WTC11 (cell line): ENCODE measurements around the gene TBC1D22A.

Experiments used
- CTCF ChIP-seq: fragments of 200-600 bp; IDR thresholded peaks from 2 replicates; pipeline ENCODE4 v1.8.0; 2022; ENCODE audit warnings: antibody characterized with exemption
- HMGA2 ChIP-seq: fragments of 250-450 bp; sonication (Bioruptor Pico); IDR thresholded peaks from 2 replicates; pipeline ENCODE4 v1.4.0; 2021; ENCODE audit warnings: mild to moderate bottlenecking, moderate library complexity
- JUN ChIP-seq: sonication (generic); formaldehyde crosslinking; IDR thresholded peaks from 2 replicates; pipeline ENCODE4 v1.8.0; 2023; ENCODE audit warnings: mild to moderate bottlenecking, missing genetic modification reagents
- ZSCAN18 ChIP-seq: fragments of 250-450 bp; sonication (Bioruptor Pico); IDR thresholded peaks from 2 replicates; pipeline ENCODE4 v2.1.2; 2022; ENCODE audit warnings: mild to moderate bottlenecking, moderate library complexity

GRCh38 chr22:47187176-47187957 is 424.9 kb downstream of the TBC1D22A start:
- TF ChIP-seq CTCF (no peak), JUN (CRISPR knock-in tag) (no peak), HMGA2 (CRISPR knock-in tag) (no peak), ZSCAN18 (CRISPR knock-in tag) (no peak)
